GM19238 (cell line): ENCODE results near the gene ELMOD3.
"Not testable (repeated sequence)": the region's sequence is repeated elsewhere in the genome, so short reads cannot be mapped to it uniquely, and the experiment has no call there.

ENCODE experiments used
- DNase-seq: peaks from one replicate; pipeline ENCODE4 v3.0.0; 2011; ENCODE audit warnings: low spot score; ENCODE audit not compliant: insufficient read length

The ELMOD3 gene

DNA sequence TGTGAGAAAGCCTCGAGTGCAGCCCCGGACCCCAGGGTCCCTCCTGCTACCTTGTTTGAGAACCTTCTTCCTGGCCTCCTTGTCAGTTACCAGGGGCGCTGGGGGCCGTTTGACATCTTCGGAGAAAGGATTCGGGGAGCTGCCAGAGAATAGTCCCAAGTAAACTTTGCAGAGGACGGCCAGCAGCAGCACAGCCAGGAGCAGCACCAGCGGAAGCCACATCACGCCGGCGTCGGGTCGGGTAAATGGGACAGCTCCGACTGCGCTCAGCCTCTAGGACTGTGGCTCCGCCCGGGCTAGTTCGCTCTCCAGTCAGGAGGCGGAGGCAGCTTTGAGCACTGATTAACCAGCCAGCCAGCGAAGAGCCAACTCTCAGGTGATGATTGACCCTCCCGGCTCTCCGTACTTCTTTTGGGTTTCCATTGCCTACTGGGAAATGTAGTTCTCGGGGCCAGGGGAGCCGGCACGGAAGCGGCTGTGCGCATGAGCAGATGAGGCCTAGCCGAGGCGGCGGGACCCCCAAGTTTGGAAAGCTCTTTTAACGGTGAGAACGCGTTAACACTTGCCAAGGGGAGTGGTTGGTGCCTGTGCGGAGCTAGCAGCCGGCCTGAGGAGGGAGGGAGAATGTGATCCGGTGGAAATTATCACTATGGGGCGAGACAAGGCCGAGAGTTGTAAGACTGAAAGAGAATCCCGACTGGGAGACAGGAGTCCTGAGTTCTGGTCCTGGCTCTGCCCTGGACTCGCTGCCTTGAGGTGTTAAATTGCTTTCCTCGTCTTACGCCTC is at the start of gene ELMOD3, which contains the start of gene RETSAT:
ELMOD3 (plus strand) TSS at position 484 of the 787 bp plus-strand sequence. CDS start 2,430 bp downstream, outside the sequence.
RETSAT (minus strand) TSS at position 243 of the 787 bp plus-strand sequence; CDS start at position 222, 21 bp downstream.
- DNase-seq: peak; percentile 97

DNA sequence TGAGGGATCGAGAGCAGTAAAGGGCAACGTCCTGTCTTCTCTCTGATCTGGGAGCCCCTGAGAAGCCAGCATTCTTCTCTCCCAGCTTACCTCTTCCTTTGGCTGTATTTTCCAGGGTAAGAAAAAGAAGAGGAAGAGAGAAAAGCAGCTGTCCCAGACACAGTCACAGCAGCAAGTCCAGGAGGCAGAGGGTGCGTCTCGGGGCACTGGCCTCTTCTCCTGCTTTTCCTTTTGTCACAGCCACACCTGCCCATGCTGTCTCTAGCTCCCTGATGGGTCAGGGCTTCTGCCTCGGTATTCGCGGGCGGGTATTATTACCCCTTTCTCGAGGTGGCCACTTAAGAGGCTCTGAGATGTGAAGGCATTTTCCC is 47.1 kb upstream of the ELMOD3 start:
- DNase-seq: no peak

DNA sequence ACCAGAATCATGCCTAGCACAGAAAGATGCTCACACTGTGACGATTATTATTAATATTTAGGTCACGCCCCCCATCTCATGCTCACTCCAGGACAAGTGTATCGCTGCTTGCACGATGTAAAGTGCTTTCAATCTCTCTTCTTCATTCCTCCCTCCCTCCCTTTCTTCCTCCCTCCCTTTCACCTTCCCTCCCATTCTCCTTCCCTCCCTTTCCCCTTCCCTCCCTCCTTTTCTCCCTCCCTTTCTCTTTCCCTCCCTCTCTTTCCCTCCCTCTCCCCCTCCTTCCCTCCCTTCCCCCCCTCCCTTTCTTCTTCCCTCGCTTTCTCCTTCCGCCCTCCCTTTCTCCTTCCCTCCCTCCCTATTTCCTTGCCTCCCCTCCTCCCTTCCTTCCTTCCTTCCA is 46.4 kb upstream of the ELMOD3 start:
- DNase-seq: no peak

DNA sequence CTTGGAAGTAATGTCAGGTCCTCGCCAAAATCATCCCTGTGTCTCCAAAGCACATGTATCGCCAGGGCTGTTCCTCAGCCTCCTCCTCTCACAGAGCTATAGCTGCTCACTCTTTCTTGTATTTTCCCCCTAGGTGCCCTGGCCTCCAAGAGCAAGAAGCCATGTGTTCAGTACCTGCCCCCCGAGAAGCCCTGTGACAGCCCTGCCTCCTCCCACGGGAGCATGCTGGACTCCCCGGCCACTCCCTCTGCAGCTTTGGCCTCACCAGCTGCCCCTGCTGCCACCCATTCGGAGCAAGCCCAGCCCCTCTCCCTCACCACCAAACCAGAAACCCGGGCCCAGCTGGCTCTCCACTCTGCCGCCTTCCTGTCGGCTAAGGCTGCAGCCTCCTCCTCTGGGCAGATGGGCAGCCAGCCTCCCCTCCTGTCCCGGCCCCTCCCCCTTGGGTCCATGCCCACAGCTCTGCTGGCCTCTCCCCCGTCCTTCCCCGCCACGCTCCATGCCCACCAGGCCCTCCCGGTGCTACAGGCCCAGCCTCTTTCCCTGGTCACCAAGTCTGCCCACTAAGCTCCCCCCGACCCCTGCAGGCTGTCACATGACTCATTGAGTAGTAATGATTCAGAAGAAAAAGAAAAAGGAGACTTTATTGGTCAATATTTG is 45.5 kb upstream of the ELMOD3 start:
- no peak for DNase-seq

DNA sequence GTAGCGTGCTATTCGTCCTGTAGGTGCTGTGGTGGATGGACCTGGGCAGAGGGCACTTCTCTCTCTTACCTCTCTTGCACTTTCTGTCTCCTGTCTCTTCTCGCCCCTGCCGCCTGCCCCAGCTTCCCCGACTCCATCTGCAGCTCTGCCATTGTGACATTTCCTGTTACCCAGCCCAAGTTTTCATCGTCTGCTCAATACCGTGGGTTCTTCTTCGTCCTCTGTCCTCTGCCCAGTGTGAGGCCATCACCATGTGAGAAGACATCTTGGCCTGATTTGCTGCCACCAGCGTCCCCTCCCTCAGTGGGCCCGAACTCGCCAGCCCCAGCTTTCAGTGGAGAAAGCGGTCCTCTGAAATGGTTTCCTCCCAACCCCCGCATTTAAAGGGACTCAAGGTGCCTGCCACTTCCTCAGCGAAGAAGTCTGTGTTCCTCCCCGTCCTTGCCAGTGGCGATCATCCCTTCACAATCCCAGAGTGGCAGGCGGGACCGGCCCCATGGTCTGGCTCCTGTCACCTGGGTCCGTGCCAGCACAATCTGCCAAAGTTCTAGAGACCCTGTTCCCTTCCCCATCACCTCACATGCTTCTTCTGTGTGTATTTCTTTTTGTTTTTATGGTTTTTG is 44.8 kb upstream of the ELMOD3 start:
- no peak for DNase-seq

DNA sequence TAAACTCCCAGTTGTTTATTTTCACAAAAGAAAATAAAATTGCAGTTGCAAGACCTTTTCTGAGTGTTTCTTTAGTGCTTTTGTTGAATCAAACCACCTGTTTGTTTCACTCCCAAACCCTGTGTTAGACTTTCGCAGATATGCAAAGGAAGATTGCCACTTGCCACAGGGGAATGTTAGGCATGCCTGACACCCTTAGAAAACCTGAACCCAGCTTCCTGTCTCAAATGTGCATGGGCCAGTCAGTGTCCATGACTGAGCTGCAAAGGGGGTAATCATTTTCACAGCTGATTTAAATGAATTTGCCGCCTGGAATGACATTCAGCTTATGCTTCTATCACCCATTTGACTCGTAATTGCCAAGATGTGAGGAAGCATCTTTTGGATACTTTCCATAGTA is 44.2 kb upstream of the ELMOD3 start:
- no peak for DNase-seq

DNA sequence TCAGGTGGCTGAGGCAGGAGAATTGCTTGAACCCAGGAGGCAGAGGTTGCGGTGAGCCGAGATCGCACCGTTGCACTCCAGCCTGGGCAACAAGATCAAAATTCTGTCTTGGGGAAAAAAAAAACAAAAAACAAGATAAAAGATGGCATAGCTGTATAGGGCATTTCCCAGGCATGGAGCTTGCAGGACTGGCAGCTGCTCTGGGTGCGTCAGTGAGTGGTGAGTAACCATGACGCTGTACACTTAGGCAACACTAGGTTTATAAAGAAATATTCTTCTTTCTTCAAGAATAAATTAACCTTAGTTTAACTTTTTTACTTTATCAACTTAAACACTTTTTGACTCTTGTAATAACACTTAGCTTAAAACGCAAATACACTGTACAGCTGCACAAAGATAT is 42.2 kb upstream of the ELMOD3 start:
- DNase-seq: no peak

DNA sequence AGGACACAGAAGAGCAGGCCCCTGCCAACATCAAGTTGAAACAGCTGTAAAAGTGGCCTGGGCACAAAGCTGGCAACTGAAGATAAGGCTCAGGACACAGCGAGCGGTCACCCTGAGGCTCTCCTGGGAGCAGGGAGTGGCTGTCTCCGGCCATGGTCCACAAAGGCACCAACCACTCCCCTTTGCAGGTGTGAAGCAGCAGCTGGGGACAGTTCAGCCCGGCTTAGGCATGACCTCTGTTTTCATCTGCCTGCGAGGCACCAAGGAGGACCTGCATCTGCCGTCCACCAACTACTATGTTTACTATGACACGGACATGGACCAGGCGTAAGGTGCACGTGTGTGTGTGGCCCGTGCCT is 39.7 kb upstream of the ELMOD3 start:
- DNase-seq: no peak

DNA sequence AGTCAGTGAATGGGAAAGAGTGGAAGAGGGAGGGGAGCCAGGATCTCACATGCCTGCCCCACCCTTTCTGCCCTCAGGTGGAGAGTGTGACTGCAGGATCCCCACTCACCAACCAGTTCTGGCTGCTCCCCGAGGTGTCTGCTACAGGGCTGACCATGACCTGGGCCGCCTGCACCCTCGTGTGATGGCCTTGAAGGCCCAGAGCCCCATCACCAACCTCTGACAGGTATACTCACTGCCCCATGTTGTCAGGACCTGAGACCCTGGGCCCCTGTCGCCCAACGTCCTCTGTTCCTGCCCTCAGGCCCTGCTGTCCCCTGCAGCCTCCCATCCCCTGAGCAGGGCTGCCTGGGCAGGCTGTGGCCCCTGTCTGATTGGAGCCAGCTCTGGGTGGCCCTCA is 38.6 kb upstream of the ELMOD3 start:
- DNase-seq: not testable (repeated sequence)

DNA sequence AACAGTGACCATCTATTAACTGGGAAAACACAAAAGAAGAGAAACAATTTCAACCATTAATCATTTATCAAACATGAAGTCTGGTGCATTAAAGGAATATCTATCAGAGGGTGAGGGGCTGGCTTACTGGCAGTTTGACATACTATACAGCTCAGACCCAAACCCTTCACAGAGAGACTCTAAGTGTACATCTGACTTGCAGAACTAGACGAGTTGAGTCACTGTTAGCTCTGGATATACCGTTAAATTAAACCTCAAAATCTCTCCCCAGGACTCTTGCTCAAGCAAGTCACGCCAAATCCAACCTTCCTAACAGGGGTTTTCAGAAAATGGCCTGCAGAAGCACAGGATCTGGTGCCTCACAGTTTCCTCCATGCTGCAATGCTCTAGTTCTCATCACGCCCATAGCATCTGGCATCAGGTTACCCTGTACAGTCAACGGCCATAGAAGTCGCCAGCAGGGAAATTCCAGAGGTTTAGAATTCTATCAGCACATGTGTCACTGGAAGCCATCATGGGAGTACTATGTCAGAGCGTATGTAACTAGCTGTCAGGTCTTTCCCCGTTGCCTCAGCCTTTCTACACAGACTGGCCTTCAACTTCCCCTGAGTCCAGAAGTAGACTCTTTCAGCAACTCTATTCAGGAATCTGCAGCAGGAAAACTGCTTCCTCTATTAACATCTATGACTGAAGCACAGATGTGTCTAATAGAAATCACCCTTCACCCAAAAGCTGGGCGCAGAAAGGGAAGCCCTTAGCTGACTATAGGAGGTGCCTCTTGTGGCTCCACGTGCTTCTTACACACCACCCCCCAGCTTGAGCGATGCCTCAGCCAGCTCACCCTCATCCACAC is 36.1 kb upstream of the ELMOD3 start:
- DNase-seq: no peak

DNA sequence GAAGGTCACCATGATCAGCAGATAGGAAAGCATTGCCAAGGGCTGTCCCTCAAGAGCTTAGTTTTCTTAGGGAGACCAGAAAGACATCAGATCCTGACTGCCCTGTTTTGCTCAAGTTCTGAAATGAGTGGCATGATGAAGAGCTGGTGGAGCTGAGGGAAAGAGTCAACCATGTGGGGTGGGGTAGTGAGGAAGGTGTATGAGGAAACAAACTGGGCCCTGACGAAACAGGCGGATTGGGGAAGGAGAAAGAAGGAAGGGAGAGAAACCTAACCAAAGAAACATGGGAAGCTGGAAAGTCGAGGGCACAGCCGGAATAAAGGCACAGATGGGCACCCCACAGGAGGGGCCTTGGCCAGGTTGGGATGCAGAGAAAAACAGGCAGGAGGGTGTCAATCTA is 34.8 kb upstream of the ELMOD3 start:
- DNase-seq: no peak

DNA sequence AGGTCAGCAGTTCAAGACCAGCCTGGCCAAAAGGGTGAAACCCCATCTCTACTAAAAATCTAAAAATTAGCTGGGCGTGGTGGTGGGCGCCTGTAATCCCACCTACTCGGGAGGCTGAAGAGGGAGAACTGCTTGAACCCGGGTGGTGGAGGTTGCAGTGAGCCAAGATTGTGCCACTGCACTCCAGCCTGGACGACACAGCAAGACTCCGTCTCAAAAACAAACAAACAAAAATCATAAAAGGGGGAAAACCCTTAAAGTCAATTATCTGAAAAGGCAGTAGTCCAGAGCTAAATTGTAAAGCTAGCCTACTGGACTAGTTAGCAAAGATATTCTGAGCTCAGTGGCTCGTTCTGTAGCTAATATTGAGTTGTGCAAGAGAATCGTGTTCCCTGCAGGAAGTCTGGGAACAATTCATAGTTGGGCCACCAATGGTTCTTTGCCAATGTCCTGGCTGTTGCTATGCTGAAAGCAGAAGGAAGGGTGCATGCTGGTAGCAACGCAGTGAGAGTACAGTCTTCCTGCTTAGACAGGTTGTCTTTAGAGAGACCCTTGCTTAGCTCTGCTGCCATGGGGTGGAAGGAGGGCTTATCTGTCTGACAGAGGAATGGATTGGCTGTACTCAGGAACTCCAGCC is 31.1 kb upstream of the ELMOD3 start:
- DNase-seq: no peak

DNA sequence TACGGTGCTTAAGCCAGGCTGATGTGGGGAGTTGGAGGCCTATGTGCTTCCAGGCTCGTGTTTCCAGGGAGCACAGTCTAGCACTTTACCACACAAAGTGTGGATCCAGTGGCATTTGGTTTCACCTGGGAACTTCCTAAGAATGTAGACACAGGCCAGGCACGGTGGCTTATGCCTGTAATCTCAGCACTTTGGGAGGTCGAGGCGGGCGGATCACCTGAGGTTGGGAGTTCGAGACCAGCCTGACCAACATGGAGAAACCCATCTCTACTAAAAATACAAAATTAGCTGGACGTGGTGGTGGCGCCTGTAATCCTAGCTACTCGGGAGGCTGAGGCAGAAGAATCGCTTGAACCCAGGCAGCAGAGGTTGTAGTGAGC is 30.6 kb upstream of the ELMOD3 start:
- DNase-seq: not testable (repeated sequence)

DNA sequence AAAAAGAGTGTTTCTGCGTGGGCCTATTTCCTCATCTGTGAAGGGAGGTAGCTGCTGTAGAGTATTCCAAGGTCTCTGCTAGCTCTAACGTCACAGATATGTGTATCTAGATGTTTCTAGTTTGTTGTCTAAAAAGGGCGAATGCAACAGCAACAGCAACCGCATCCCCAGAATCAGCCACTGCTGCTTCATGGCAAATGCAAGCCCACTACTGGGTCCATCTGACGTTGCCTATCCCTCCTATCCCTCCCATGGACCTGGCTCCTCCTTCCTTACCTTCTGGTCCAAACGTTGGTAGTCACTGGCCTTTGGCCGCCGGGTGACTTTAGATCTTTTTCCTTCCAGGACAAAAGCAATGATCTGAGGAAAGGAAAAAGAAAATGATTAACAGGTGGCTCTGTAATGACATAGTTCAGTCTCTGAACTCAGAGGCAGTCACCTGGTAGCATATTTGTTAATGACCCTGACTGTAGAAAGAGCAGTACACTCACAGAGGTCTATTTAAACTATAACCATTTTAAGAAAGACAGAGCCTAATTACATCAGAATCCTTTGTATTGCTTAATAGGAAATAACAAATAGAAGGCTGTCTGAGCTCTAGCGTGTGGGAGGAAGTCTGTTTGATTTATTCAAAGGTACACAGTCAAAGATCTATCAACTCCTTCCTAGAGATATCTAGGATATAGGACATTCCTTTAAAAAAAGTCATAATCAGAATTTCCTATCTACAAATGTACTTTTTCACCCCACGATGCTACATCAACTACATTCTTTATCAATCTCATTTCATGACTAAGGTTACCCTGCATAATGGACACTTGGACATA is 29.7 kb upstream of the ELMOD3 start:
- no peak for DNase-seq

DNA sequence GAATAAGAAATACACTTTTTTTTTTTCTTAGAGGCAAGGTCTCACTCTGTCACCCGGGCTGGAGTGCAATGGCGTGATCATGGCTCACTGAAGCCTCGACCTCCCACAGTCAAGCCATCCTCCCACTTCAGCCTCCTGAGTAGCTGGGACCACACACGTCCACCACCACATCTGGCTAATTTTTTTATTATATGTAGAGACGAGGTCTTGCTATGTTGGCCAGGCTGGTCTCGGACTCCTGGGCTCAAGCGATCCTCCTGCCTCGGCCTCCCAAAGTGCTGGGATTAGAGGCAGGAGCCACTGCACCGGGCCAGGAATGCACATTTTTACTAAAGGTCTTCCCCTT is 29.1 kb upstream of the ELMOD3 start:
- no peak for DNase-seq

DNA sequence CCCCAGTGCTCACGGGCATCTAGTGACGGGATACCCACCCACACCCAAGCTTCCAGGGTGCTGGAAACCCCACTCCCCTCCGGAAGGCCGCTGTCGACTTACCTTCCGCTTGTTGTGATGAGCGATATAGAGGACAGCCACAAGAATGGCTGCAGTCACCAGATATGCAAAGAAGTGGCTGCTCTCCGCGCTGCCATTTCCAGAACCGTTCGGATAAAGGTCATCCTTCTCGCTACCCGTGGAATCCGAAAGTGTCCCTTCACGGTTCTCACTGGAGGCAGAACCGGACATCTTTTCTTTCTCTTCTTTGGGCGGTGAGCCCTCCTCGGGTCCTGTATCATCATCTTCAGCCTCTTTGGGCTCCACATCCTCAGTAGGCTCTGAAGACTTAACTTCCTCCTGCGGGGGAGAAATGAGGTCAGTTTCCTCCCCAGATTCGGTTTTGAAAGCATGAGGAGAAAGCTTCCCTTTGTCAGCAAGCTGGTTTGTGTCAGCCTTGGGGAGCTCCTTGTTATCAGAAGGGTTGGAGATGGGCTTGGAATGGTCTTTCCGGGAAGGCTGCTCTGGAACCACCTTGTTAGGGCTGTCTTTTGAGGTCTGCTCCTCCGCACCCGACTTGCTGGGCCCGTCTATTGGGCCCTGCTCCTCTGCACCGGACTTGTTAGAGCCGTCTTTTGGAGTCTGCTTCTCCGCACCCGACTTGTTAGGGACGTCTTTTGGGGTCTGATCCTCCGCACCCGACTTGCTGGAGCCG is 28.0 kb upstream of the ELMOD3 start:
- DNase-seq: peak; percentile 45

DNA sequence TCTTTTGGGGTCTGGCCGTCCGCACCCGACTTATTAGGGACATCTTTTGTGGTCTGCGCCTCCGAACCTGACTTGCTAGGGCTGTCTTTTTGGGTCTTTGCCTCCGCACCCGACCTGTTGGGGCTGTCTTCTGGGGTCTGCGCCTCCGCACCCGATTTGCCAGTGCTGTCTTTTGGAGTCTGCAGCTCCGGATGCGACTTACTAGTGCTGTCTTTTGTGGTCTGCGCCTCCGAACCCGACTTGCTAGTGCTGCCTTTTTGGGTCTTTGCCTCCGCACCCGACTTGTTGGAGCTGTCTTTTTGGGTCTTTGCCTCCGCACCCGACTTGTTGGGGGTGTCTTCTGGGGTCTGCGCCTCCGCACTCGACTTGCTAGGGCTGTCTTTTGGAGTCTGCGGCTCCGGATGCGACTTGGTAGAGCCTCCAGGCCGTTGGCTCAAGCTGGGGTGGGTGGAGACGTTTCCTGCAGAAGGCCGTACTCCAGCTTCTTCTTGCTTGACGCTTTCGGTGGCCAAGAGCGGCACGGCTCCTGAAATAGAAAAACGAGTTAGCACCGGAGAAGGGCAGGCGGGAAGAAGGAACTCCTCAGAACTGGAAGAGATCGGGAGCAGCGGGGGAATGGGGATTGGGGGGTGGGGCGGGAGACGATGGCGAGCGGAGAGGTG is 27.3 kb upstream of the ELMOD3 start:
- peak; percentile 40 for DNase-seq

DNA sequence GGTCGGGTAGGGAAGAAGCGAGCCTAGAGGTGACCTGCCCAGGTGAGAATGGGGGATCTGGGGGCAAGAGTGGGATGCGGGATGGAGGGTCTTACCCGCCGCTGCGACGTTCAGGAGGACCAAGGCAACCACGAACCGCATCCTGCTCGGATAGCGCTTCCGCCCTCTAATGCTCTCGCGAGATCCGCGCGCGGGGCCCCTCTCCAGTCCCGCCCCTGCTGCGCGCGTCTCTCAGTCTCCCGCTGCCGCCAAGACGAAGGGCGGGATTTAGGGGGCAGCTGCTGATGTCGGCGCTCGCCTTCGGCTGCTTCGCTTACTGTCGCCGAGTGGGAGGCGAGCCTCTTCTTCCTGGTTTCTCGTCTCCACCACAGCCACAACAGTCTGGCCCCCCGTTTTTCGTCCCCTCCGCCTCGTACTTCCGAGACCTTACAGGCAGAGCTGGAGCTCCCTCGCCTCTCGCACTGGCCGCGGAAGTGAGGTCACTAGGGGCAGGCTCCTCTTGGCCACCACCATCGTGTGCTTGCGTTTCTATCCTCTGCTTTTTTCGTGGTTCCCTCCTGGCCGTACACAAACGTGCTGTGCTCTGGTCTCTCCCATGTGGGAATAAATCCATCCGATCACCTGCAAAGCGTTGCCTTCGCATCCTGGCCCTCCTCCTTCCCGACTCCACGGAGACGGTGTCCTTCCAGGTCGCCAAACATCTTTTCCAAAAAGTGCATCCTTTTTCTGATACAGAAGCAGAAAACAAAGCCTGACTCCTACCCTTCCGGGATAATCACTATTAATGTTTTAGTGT is 26.5 kb upstream of the ELMOD3 start, which contains the start of gene TGOLN2:
TGOLN2 (minus strand) TSS at position 168 of the 796 bp plus-strand sequence; CDS start at position 141, 27 bp downstream.
- DNase-seq: peak; percentile 96
